ENCODE data around the gene ZNF23. TPM values are rescaled to one million over a fixed set of nuclear protein-coding genes. Genes with fewer than 3 reads are reported as not detected.

Gene ZNF23
- total RNA-seq, 1 experiment from 2014 or later = 11.1 TPM

DNA sequence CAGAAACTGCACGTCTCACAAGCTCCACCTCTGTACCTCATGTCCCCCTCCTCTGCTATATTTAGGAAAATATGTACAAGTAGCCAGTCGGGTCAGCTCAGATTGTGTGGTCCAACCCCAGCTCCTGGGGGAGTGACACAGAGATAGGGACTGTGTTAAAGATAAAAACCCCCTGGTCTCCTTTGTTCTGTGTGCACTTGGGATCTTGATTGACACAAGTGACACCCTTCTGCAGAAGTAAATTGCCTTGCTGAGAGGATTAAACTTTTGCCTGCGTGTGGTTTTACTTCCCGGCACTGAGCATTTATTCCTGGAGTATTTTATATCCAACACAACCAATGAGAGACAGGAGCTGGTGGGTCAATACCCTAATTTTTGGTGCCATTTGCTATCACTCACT is 57.7 kb downstream of the ZNF23 start (continued):
- TF ChIP-seq, protein P1, sequence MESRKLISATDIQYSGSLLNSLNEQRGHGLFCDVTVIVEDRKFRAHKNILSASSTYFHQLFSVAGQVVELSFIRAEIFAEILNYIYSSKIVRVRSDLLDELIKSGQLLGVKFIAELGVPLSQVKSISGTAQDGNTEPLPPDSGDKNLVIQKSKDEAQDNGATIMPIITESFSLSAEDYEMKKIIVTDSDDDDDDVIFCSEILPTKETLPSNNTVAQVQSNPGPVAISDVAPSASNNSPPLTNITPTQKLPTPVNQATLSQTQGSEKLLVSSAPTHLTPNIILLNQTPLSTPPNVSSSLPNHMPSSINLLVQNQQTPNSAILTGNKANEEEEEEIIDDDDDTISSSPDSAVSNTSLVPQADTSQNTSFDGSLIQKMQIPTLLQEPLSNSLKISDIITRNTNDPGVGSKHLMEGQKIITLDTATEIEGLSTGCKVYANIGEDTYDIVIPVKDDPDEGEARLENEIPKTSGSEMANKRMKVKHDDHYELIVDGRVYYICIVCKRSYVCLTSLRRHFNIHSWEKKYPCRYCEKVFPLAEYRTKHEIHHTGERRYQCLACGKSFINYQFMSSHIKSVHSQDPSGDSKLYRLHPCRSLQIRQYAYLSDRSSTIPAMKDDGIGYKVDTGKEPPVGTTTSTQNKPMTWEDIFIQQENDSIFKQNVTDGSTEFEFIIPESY (IDR thresholded peaks at IDR 0.05; ENCODE audit: extremely low read depth, insufficient replicate concordance, low read length) = no peak
- no peak for TF ChIP-seq EZH2 (IDR thresholded peaks at IDR 0.05)
- TF ChIP-seq CBX3 (IDR thresholded peaks at IDR 0.05; ENCODE audit: low read depth) = no peak
- TF ChIP-seq SRF (IDR thresholded peaks at IDR 0.05; ENCODE audit: low read depth) = no peak
- no peak for TF ChIP-seq ELF1 (IDR thresholded peaks at IDR 0.05; ENCODE audit: borderline replicate concordance, low read depth)
- no peak for TF ChIP-seq ZFX (IDR thresholded peaks at IDR 0.05)
- TF ChIP-seq, protein P2, sequence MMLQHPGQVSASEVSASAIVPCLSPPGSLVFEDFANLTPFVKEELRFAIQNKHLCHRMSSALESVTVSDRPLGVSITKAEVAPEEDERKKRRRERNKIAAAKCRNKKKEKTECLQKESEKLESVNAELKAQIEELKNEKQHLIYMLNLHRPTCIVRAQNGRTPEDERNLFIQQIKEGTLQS (IDR thresholded peaks at IDR 0.05) = no peak

DNA sequence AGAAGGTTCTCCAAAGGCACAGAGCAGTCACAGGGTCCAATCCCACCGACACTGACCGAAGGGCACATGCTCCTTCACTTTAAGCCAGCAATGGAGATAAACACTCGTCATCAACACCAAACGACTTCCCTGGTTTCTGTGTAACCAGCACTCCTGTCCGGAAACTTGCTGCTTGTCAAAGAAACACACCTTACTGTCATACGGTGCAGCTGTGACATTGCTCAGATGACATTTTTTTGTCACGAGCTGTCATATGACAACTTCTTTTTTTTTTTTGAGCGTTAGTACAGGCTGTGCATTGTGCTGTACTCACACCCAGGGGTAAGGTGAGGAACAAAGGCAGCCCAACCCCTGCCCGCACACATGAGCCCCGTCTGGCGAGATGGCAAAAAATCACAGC is 59.4 kb downstream of the ZNF23 start:
- Histone ChIP-seq H3K9ac (ENCODE audit: low read length) (no peak overlapping the region), H4K20me1 (ENCODE audit: insufficient read depth) (no peaks in the 10 kb centered on the region), H3K4me2 (ENCODE audit: low read length) (no peak overlapping the region), H3K9me3 (ENCODE audit: control insufficient read depth in 1 of 2, insufficient read depth in 1 of 2, low read depth in 1 of 2, low read length in 2 of 2) (no peaks in the 10 kb centered on the region; a peak in 1 of 4 replicates), H3K4me3 (replicated peaks in 1 of 2; ENCODE audit: low read depth in 1 of 2, low read length in 2 of 2) (no peak overlapping the region), H3K4me1 (ENCODE audit: control insufficient read depth in 1 of 2, insufficient read depth in 2 of 2, low read length in 2 of 2) (no peaks in the 10 kb centered on the region), H3K79me2 (ENCODE audit: insufficient read depth, low read length) (no peaks in the 10 kb centered on the region), H3K27me3 (ENCODE audit: insufficient read depth, low read length) (peaks cover 30% of the 10 kb centered on the region; the same call in 1 of the 2 replicates), H3K27ac (ENCODE audit: low read depth, low read length) (no peak overlapping the region), H2AFZ (ENCODE audit: low read depth, low read length, poor library complexity, severe bottlenecking) (no peak overlapping the region), H3K36me3 (ENCODE audit: control insufficient read depth in 1 of 2, insufficient read depth in 2 of 2, low read length in 2 of 2) (no peaks in the 10 kb centered on the region), H3K9me2 (ENCODE audit: insufficient read depth) (no peaks in the 10 kb centered on the region)
- POLR2A ChIA-PET = no interaction called here
- no peak for ATAC-seq
- RAD21 ChIA-PET (ENCODE audit: low non-redundant PET in 1 of 2, low total read pairs in 2 of 2, uncharacterized antibody in 2 of 2, unreplicated experiment in 2 of 2) = no interaction called here
- CTCF ChIA-PET = interaction anchor here (2.8 kb wide), 1 partner anchor 10 kb away, joined by 8 read pairs; no protein-coding TSS in a partner anchor
- BruUV-seq (replicated peaks) = no TSS peak
- DNase-seq (ENCODE audit: low read depth, low spot score) = no peak
- no peak for TF ChIP-seq ELF1 (IDR thresholded peaks at IDR 0.05; ENCODE audit: borderline replicate concordance, low read depth)
- TF ChIP-seq SRF (IDR thresholded peaks at IDR 0.05; ENCODE audit: low read depth) = no peak
- no peak for TF ChIP-seq RAD21 (IDR thresholded peaks at IDR 0.05; ENCODE audit: low read depth)
- no peak for TF ChIP-seq POLR2AphosphoS5 (IDR thresholded peaks at IDR 0.05; ENCODE audit: low read depth, low read length)
- TF ChIP-seq, protein P1 (IDR thresholded peaks at IDR 0.05; ENCODE audit: extremely low read depth, insufficient replicate concordance, low read length) = no peak
- TF ChIP-seq, protein P3, sequence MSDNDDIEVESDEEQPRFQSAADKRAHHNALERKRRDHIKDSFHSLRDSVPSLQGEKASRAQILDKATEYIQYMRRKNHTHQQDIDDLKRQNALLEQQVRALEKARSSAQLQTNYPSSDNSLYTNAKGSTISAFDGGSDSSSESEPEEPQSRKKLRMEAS (IDR thresholded peaks at IDR 0.05) = no peak
- TF ChIP-seq, protein P2 (IDR thresholded peaks at IDR 0.05) = no peak
- no peak for TF ChIP-seq TCF7L2 (IDR thresholded peaks at IDR 0.05; ENCODE audit: borderline replicate concordance, extremely low read depth, insufficient read depth, insufficient read length)
- intact Hi-C loops (cut with micrococcal nuclease) = no loop called here

Measured in HCT116 (cell line).